ENCODE results near the gene ALLC. TPM values are rescaled to one million over a fixed set of nuclear protein-coding genes. Genes with fewer than 3 reads are reported as not detected.
"Not testable (repeated sequence)": the region's sequence is repeated elsewhere in the genome, so short reads cannot be mapped to it uniquely, and the experiment has no call there.

Gene ALLC
- total RNA-seq, 1 experiment from 2014 or later: not detected

- Histone ChIP-seq H3K27me3 (no peaks in the 10 kb centered on the region), H3K9me3 (no peaks in the 10 kb centered on the region), H3K36me3 (no peaks in the 10 kb centered on the region), H3K4me3 (no peak overlapping the region)
- no peak for DNase-seq
Measured at GRCh38 chr2:3659447-3660432, 1.7 kb downstream of the ALLC start.

DNA sequence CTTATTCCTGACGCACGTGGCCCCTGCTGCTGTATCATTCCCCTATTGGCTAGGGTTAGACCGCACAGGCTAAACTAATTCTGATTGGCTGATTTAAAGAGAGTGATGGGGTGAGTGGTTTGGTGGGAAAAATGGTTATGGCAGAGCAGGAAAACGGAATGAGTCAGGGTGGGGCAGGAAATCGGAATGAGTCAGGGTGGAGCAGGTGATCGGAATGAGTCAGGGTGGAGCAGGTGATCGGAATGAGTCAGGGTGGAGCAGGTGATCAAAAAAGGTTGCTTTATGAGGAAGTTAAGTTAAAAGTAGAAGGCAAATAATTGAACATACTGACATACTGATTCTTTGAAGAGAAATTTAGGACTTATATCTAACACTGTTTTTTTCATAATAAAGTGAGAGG, 2.6 kb downstream of the ALLC start:
- DNase-seq: peak; percentile 22
- H3K36me3 ChIP-seq, H3K4me3 ChIP-seq, H3K27me3 ChIP-seq, H3K9me3 ChIP-seq: not testable (repeated sequence)

DNA sequence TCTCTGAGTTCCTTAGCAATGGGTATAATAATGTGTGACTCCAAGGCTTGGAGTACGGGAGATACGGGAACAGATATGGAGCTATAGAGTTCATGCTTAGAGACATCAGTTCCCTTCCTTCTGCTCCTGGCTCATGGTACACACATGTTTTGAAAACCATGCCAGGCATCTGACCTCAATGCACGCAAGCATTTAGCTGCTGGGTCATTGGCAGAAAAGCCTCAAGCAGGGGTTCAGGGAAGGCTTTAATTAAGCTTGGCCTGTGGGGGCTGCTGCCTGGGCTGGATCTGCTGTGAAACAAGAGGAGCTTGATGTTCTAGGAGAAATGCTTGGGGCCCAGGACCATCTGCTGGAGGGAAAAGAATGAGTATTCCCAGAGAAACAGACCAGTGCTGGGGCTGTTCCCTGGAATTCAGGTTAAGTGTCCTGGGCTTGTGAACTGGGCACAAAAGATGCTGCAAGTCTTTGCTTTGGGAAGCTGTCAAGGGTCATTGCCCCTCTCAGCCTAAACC, 3.2 kb downstream of the ALLC start:
- DNase-seq: no peak
- Histone ChIP-seq H3K27me3 (no peaks in the 10 kb centered on the region), H3K4me3 (no peak overlapping the region), H3K9me3 (no peaks in the 10 kb centered on the region), H3K36me3 (no peaks in the 10 kb centered on the region)

GRCh38 chr2:3662239-3662638, 4.2 kb downstream of the ALLC start:
- Histone ChIP-seq H3K36me3 (no peaks in the 10 kb centered on the region), H3K9me3 (no peaks in the 10 kb centered on the region), H3K4me3 (no peak overlapping the region), H3K27me3 (no peaks in the 10 kb centered on the region)
- DNase-seq: no peak

DNA sequence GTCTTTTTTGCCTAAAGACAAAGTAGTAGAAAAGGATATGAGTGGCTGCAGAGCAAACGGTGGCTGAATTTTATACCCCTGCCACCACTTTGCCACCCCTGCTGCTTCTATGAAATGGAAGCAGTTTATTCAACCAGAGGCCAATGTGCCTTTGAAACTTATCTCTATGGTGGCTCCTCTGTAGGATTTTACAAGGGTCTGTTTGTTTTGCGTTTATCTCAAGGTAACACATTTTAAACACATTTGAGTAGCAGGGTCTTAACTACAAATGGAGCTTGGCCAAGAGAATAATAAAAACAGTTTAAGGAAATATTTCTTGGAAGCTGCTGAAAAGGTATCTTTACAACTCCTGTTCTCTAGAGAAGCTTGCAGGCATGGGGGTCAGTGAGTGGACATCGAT, 6.1 kb downstream of the ALLC start:
- no peak for DNase-seq
- Histone ChIP-seq H3K36me3 (no peaks in the 10 kb centered on the region), H3K27me3 (no peaks in the 10 kb centered on the region), H3K9me3 (no peaks in the 10 kb centered on the region), H3K4me3 (no peak overlapping the region)

DNA sequence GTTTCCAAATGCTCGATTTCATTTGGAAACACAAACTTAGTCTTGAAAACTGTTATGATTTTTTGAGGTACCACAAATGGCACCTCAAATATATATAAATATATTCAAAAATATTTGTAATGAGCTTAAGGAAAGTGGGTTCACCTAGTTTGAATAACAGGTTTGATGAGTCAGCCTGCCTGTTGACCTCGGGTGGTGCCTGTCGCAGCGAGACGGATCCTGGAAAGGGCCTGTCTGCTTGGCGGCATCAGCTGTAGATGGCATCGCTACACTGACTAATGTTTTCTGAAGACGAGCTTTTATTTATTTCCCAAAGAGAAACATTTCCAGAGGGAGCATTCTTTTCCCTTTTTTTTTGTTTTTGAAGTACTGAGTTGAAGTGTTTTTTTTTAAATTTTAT, 6.9 kb downstream of the ALLC start:
- no peaks in the 10 kb centered on the region for H3K36me3 ChIP-seq
- H3K27me3 ChIP-seq: no peaks in the 10 kb centered on the region
- H3K9me3 ChIP-seq: no peaks in the 10 kb centered on the region
- no peak for DNase-seq
- no peak overlapping the region for H3K4me3 ChIP-seq

- Histone ChIP-seq H3K4me3 (no peak overlapping the region), H3K36me3 (no peaks in the 10 kb centered on the region), H3K9me3 (no peaks in the 10 kb centered on the region), H3K27me3 (no peaks in the 10 kb centered on the region)
- DNase-seq: no peak
Measured at GRCh38 chr2:3665886-3666612, 8.0 kb downstream of the ALLC start.

GRCh38 chr2:3666613-3666975, 8.6 kb downstream of the ALLC start:
- Histone ChIP-seq H3K4me3 (no peak overlapping the region), H3K27me3 (no peaks in the 10 kb centered on the region), H3K36me3 (no peaks in the 10 kb centered on the region), H3K9me3 (no peaks in the 10 kb centered on the region)
- DNase-seq: no peak

GRCh38 chr2:3667151-3667631, 9.2 kb downstream of the ALLC start:
- no peak for DNase-seq
- H3K27me3 ChIP-seq: no peaks in the 10 kb centered on the region
- H3K9me3 ChIP-seq: no peaks in the 10 kb centered on the region
- H3K4me3 ChIP-seq: no peak overlapping the region
- no peaks in the 10 kb centered on the region for H3K36me3 ChIP-seq

DNA sequence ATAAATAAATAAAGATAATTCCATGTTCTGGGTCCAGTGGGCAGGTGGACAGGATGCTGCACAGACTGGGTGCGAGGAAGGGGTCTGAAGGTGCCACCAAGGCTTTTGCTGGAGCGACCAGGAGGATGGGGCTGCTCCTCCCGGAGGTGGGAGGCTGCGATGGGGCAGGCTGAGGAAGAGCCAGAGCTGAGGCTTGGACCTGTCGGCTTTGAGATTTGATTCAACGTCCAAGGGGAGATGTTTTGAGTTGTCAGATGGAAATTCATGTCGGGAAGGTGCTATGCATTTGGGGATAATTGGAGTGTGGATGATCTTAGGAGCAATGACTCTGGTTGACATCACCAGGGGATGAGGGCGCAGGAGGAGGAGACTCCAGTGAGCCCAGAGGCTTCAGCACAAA, 11.7 kb downstream of the ALLC start:
- H3K9me3 ChIP-seq: no peaks in the 10 kb centered on the region
- no peak overlapping the region for H3K4me3 ChIP-seq
- H3K27me3 ChIP-seq: no peaks in the 10 kb centered on the region; the same call in 1 of the 2 replicates
- no peaks in the 10 kb centered on the region for H3K36me3 ChIP-seq
- no peak for DNase-seq

DNA sequence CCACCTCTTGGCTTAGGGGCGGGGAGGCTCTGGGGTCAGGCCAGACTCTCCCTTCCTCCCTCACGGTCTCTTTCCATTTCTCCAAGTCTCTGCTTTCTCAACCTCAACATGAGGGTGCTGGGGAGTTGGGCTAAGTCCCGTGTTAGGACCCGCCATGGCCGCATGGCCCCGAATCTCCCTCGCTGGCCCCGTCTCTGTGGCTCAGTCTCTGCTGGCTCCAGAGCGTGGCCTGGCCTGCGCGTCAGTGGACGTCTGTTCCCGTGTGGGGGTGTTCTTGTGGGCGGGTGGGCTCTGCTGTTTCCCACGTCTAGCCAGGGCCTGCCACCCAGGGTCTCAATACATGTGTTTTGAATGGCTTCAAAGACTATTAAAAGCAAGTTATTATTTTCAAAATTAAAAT, 12.4 kb downstream of the ALLC start:
- Histone ChIP-seq H3K36me3 (no peaks in the 10 kb centered on the region), H3K4me3 (no peak overlapping the region), H3K27me3 (no peaks in the 10 kb centered on the region; the same call in 1 of the 2 replicates), H3K9me3 (no peaks in the 10 kb centered on the region)
- DNase-seq: no peak

DNA sequence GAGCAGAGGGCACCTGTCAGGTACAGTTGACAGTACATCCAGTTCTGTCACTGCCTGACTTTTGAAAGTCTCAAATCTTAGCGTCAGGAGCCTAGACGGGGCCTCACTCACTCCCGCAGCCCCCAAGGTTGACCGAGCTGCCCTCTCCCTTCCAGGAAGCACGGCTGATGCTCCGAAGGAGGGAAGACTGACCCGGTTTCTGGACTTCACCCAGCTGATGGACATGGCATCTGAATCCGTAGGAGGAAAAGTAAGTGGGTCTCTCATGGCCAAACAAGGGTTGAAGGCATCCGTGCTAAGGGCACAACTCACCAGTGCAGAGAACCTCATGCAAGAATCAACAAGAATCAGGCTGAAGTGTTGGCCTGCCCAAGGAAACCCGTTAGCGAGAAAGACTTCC, 12.9 kb downstream of the ALLC start:
- no peaks in the 10 kb centered on the region for H3K9me3 ChIP-seq
- DNase-seq: no peak
- H3K4me3 ChIP-seq: no peak overlapping the region
- H3K36me3 ChIP-seq: no peaks in the 10 kb centered on the region
- H3K27me3 ChIP-seq: no peaks in the 10 kb centered on the region; the same call in 1 of the 2 replicates

- Histone ChIP-seq H3K36me3 (no peaks in the 10 kb centered on the region), H3K9me3 (no peaks in the 10 kb centered on the region), H3K27me3 (no peaks in the 10 kb centered on the region; the same call in 1 of the 2 replicates), H3K4me3 (no peak overlapping the region)
- DNase-seq: no peak
Measured at GRCh38 chr2:3672861-3673678, 15.1 kb downstream of the ALLC start.

GRCh38 chr2:3674066-3674845, 16.3 kb downstream of the ALLC start:
- no peak for DNase-seq
- H3K36me3 ChIP-seq: no peaks in the 10 kb centered on the region
- no peaks in the 10 kb centered on the region; the same call in 1 of the 2 replicates for H3K27me3 ChIP-seq
- H3K4me3 ChIP-seq: no peak overlapping the region
- no peaks in the 10 kb centered on the region for H3K9me3 ChIP-seq

GRCh38 chr2:3675687-3676086, 17.7 kb downstream of the ALLC start:
- DNase-seq: no peak
- Histone ChIP-seq H3K4me3 (no peak overlapping the region), H3K9me3 (no peaks in the 10 kb centered on the region), H3K27me3 (no peaks in the 10 kb centered on the region; the same call in 1 of the 2 replicates), H3K36me3 (no peaks in the 10 kb centered on the region)

DNA sequence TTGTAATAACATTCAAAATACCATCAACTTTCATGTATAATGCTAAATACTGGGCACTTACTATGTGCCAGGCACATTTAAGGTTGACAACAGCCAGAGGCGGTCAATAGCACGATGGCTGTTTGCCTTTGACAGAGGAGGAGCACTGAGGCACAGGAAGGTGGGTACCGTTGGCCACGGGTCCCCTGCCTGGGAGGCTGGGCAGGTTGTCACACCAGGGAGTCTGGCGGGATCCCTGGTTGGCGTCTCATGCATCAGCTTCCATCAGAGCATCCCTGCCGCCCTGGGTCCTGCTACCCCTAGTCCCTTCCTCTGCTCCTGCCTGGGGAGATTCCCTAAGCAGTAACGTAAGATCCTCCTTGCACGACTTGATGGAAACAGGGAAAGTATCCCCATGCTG, 19.4 kb downstream of the ALLC start:
- H3K9me3 ChIP-seq: no peaks in the 10 kb centered on the region
- no peaks in the 10 kb centered on the region; the same call in 1 of the 2 replicates for H3K27me3 ChIP-seq
- H3K4me3 ChIP-seq: no peak overlapping the region
- DNase-seq: no peak
- H3K36me3 ChIP-seq: no peaks in the 10 kb centered on the region
